Stomach (tissue), 4 donors: Measurements from ENCODE around the gene HCLS1.

Experiments used
- CTCF ChIP-seq, 7 experiments: fragments of 450-650 bp in 4 of 7; fragments of 200-600 bp in 3 of 7; sonication (generic) in 3 of 7; IDR thresholded peaks; one replicate each; pipeline ENCODE4 v1.5.1; 2016 to 2019; ENCODE audit warnings: antibody characterized with exemption in 7 of 7, control low read depth in 2 of 7, mild to moderate bottlenecking in 1 of 7
- EP300 ChIP-seq: sonication (generic); formaldehyde crosslinking; IDR thresholded peaks from one replicate; pipeline ENCODE4 v1.6.1; 2017; ENCODE audit warnings: antibody characterized with exemption
- POLR2A ChIP-seq, 4 donors: fragments of 450-650 bp; IDR thresholded peaks; one replicate each; pipeline ENCODE4 v1.6.1; 2016; ENCODE audit warnings: antibody characterized with exemption in 4 of 4, control low read depth in 2 of 4, mild to moderate bottlenecking in 1 of 4, moderate library complexity in 1 of 4

DNA sequence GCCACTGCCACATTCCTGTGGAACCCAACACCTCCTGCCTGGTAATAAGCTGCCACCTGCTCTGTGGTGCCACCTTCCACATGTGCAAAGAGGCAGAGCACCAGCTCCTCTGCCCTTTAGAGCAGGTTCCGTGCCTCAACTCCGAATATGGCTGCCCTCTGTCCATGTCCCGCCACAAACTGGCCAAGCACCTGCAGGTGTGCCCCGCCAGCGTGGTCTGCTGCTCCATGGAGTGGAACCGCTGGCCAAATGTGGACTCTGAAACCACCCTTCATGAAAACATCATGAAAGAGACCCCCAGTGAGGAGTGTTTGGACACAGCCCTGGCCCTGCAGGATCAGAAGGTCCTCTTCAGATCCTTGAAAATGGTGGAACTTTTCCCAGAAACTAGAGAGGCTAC, 39.2 kb downstream of the HCLS1 start:
- TF ChIP-seq EP300 = no peak
- no peak for TF ChIP-seq CTCF (IDR thresholded peaks at IDR 0.05)
- TF ChIP-seq POLR2A (IDR thresholded peaks at IDR 0.05) = no peak
